Stimulated activated CD8-positive, alpha-beta memory T cell treated with anti-CD3 and anti-CD28 coated beads, Interleukin-12 subunit alpha, Interleukin-12 subunit beta, amount 100 ng/mL, for 24 hours (primary cell): ENCODE measurements around the gene SAPCD1.
A peak's percentile ranks its signal among the peaks of the same experiment; 100 is the strongest.
"Not testable (repeated sequence)": the region's sequence is repeated elsewhere in the genome, so short reads cannot be mapped to it uniquely, and the experiment has no call there.

Experiments used
- DNase-seq: peaks from one replicate; pipeline ENCODE4 v3.0.0-alpha.2; 2020; ENCODE audit errors: extremely low read depth

The SAPCD1 gene

DNA sequence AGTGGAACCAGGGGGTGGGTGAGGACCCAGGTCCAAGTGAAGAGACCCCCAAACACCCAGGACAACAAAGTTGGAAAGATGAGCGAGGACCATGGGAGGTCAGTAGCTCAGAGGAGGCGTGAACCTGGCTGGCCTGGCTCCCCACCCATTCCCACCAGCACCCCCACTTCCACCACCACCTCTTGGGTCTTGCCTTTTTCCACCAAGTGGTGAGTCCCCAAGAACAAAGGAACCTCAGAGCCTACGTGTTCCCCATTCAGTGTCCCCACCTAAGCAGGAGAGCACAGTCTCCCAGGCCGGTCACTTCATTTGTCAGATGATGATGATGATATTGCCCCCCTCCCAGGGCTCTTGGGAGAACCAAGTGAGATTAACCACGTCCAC is 15.2 kb downstream of the SAPCD1 start:
- no peak for DNase-seq

DNA sequence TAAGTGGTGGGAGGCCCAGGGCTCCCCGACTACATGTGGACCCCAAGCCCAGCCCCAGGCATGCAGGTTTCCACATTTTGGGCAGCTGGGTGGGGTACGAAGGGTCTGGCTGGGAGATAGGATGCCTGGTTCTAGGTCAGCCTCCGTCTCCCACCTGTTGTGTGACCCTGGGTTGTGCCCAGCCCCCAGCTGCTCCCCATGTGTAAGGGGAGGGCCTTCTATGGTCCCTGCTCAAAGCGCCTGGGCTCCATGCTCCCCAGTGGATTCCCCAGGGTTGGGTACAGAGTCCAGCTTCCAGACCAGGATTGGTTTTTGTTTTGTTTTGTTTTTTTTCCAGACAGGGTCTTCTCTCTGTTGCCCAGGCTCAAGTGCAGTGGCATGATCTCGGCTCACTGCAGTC is 15.7 kb downstream of the SAPCD1 start:
- DNase-seq, result no peak

DNA sequence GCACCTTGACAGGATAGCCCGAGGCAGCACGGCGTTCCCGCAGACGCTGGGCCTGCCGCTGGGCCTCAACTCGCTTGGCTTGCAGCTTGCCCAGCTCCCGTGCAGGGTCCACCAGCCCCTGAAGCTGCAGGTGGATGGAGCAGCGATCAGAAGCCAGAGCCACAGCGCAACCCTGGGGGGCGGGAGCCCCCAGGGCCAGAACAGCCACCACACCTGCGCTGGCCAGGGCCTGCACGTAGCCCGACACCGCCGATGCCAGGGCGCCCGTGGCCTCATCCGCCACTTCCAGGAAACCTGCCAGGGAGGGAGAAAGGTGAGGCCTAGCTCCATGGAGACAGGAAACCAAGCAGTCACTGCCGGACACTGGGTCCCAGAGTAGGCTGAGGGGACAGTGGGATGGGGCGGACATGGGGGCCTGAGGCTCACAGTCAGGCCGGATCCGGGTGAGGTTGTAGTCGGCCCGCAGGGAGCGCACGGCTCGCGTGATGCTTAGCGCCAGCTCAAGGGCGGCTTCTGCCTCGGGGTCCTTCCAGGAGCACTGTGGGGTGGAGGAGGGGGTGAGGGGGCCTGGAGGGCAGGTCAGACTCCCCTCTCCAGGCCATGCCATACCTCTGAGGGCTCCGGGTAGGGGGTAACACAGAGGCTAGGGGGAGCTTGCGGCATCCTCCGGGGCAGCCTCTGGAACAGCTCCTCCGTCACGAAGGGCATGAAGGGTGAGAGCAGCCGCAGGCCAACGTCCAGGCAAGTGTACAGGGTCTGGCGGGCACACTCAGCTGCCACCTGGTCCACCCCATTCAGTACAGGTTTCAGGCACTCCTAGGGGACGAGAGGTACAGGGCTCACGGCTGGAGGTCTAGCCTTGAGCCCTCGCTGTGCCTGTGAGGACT is 16.8 kb downstream of the SAPCD1 start:
- no peak for DNase-seq

DNA sequence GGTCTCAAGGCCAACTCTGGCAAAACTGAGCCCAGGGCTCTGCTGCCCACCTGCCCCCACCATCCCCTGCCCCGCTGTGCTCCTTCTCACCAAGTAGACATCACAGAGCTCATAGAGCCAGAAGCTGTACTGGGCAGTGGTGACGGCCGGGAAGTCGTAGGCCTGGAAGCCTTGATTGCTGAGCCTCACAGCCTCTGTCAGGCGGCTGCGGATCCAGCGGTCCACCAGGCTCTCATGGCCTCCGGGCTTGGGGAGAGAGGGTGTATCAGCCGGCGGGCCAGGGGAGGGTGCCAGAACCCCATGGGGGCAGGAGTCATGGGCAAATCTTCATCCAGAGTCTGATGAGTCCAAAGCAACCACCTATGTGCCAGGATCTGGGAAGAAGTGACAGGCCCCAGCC is 17.5 kb downstream of the SAPCD1 start:
- DNase-seq, result no peak

DNA sequence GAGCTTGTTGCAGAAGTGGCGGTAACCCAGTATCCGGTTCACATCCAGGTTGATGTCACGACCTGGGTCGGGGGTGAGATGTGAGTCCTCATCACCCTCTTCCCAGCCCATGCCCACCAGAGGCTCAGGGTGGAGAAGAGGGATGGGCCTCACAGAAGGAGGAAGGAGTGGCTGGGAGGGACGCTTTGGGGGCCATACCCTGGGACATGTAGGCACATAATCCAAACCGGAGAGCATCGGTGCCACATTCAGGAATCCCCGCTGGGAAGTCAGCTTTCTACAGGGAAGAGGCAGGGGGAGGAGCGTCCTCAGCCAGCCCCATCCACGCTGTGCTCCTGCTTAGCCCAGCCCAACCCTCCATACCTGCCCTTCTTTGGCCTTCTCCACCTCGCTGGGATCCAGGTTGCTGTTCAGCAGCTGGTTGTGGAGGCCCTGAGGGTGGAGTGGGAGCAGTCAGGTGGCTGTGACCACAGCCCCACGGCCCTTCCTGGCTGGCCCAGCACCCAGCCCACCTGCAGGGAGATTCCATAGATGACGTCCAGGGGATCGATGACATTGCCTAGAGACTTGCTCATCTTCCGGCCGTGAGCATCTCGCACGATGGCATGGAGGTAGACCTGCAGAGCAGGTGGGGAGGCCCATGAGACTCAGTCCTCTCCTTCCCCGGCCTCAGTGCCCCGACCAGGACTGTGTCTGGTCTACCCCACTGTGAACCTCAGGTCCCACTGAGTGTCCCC is 18.2 kb downstream of the SAPCD1 start:
- no peak for DNase-seq

DNA sequence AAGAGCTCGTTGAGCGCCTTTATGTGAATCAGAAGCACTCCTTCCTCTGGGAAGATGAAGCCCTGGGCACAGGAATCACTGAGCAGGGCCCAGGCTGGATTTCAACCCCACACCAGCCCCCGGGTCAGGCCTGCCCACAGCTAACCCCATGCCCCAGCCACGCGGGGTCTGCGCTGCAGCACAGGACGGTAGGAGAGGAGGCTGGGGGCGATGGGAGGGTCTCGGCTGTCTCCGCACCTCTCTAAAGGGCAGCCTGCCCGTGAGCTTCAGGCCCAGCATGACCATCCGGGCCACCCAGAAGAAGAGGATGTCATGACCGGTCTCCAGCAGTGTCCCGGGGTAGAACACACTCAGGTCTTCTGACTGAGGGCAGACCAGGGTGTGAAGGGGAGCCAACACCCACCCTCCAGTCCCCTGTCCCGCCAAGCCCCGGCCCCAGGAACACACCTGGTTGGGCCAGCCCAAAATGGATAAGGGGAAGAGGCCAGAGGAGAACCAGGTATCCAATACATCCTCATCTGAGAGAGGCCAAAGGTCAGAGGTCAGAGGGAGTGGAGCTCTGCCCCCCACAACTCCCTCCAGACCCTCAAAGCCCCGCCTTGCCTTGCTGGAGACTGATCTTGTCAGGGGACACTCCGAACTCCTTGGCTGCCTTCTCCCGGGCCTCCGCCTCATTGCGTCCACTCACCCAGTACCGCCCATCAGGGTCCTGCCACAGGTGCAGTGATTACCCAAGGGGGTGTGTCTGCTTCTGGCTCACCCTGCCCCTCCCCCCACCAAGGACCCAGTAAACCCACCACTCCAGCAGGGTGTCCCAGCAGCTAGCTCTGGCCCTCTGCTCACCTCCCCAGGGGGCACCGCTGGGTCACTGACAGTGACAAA is 19.0 kb downstream of the SAPCD1 start:
- DNase-seq, result no peak

DNA sequence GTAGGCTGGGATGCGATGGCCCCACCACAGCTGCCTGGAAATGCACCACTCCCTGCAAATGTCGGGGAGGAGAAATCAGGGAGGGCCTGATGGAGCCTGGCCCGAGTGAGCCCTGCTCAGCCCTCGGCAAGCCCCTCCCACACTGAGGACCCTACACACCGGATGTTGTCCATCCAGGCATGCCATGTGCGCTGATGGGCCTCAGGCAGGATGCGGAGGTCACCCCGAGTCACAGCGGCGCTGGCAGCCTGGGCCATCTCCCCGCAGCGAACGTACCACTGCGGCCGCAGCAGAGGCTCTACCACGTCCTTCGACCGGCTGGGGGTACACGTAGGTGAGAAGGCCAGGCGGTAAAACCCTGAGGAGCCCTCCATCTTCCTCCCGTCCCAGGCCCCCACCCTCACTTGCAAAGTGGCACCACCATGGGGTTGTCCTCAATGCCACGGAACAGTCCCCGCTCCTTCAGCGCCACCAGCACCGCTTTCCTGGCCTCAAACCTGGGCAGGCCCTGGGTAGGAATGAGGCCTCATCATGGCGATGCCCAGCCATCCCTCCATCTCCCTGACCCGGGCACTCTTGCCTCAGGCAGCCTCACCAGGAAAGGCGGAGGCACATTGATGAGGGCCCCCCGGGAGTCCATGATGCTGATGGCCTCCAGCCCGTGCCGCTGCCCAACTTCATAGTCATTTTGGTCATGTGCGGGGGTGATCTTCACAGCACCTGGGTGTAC is 19.8 kb downstream of the SAPCD1 start:
- no peak for DNase-seq

DNA sequence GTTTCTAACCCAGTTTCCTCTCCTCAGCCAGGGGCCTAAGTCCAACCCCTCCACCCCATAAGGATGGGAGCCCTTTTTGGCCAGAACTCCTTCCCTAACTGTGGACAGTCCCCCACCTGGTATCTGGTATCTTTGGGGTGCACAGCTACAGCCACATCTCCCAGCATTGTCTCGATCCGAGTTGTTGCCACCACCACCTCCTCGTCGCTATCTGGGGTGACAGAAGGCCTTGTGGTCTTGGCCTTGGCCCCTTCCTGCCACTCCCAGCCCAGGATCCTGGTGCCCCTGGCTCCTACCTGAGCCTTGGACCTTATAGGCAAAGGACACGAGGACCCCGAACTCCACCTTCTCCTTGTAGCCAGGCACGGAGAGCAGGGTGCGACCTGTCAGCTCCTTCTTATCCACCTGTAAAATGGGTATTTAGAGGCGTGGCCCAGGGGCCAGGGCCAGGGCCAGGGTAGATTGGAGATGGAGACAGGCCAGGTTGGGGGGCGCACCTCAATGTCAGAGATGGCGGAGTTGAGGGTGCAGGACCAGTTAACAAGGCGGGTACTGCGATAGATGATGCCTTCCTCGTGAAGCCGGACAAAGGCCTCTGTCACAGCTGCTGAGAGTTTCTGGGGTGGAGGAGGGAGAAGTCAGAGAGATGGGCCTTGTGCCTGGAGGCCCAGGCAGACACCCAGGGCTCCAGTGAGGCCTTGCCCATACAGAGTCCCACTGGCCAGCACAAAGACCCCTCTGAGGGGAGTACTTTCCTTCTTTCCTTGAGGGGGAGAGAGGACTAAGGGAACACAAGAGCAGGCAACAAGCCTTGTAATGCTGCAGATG is 21.9 kb downstream of the SAPCD1 start:
- DNase-seq, result no peak

DNA sequence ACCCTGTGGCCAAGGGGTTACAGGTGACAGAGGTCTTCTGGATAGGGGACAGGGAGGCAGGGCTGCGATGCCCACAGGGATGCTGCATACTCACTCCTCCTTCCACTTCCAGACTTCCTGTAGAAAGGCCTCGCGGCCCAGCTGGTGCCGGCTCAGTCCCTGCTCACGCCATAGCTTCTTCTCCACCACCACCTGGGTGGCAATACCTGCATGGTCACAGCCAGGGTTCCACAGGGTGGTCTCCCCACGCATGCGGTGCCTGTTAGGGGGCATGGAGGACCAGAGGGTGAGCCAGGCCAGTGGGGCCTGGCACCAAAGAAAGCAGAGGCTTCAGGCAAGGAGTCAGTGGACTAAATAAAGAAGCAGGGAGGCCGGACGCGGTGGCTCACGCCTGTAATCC is 23.0 kb downstream of the SAPCD1 start:
- no peak for DNase-seq

DNA sequence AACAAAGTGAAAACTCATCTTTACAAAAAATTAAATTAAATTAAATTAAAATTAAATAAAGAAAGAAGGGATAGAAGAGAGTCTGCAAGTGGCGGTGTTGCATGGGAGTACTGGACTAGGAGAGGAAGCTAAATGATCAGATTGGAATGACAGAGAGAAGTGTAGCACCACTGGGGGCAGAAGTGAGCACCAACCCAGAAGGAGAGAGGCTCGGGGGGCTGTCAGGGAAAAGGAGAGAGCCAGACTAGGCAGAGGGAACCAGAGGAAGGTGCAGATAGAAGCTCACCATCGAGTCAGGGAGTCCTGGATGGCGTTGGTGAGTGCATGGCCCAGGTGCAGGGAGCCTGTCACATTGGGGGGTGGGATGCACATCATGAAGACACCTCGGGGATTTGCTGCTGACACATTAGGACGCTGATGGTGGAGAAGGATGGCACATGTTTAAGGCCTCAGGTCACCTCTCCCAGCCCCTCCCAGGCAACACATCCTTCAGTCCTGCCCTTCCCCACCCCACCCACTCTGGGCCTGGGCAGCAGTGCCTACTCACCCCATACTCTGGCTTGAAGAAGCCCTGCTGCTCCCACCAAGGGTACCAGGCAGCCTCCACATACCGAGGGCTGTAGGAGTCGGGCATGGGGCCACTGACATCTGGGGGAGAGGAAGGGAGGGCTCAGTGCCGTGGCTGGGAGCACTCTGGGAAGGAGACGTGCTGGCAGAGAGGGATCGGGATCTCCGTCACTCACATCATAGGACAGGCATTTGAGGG is 29.1 kb downstream of the SAPCD1 start:
- no peak for DNase-seq

DNA sequence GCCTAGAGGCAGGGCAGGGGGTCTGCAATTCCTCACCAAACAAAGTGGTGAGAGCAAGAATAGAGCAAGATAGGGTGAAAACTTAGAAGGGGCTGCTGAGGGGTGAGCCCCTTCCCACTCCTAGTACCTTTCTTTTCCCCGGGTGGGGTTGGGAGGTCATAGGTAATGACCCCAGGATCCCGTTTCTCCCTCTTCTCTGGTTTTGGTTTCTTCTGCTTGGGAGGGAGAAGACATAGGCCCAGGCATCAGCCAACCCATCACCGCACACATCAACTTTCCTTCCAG is 29.6 kb downstream of the SAPCD1 start:
- no peak for DNase-seq

DNA sequence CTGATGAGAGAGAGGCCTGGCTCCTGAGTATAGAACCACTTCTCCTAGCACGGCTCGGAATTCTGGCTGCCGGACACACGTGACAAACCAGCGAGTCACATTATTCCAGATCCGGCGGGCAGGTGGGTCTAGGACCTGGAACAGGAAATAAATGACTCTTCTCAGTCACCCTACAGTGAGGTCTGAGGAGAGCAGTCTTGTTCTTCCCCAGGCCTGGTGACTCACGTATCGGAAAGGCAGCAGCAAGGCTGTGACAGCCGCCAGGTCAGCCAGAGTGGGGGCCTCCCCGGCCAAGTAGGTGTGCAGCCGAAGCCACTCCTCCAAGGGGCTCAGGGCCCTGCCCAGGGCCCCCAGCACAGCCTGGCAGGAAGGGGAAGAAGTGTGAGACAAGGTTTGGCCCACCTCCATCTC is 30.3 kb downstream of the SAPCD1 start:
- no peak for DNase-seq

DNA sequence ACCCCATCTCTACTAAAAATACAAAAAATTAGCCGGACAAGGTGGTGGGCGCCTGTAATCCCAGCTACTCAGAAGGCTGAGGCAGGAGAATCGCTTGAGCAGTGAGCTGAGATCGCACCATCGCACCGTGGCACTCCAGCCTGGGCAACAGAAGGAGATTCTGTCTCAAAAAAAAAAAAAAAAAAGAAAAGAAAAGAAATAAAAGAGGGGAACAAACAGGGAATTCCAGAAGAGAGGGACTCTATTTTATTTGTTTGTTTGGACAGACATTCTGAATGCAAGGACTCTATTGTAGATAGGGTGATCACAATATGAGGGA is 31.4 kb downstream of the SAPCD1 start:
- not testable (repeated sequence) for DNase-seq

DNA sequence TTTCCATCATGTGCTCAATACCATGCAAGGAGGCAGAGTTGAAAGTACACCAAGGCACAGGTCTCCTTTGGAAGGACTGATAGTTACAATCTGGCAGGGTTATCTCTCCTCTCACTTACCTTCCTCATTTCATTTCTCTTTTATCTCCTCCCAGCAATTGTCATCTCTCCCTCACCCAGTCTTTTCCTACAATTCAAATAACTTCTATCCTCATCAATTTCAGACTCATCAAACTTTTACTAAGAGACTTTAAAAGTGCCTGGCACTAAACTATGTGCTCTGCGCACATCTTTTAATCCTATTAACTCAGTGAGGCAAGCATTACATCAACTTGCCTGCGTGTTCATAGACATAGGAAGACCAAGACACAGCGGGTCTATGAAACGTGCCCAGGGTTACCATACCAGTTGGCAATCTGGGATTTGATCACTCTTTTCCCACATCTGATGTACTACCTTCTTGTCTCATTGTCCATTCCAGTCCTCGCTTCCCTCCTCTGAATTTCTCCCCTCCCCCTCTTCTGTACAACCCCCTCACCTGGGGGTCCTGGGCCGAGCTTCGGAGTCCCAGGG is 31.9 kb downstream of the SAPCD1 start:
- no peak for DNase-seq

DNA sequence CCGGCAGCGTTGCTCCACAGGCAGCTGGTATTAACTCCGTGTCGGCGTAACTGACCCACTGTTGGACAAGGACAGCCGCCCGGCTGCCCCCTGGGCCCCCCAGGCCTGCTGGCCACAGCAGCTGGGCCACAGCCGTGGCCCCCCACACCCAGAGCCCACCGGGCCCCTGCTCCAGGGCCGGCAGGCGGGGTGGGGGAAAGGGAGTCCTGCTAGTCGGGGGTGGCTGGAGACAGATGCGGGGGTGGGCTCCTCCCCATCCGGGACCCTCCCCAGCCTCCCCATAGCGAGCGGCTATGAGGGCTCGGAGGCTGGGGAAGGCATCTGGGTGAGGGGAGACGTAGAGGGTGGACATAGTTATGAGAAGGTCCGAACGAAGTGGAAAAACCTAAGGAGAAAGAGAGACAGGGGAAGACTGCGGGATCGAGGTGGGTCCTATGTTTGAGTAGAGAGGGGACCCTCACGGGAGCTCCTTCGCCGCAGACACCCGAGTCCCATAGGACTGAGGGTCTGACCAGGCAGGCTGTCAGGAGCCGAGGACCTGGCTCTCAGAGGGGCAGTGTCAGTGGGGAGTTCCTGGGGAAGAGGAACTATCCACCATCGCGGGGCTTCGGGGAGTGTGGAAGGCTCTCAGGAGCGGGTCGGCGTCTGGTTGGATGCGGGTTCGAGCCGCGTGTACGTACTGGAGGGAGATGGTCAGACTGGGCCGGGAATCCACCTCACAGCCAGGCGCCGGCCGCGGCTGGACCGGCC is 32.6 kb downstream of the SAPCD1 start:
- DNase-seq, result no peak

DNA sequence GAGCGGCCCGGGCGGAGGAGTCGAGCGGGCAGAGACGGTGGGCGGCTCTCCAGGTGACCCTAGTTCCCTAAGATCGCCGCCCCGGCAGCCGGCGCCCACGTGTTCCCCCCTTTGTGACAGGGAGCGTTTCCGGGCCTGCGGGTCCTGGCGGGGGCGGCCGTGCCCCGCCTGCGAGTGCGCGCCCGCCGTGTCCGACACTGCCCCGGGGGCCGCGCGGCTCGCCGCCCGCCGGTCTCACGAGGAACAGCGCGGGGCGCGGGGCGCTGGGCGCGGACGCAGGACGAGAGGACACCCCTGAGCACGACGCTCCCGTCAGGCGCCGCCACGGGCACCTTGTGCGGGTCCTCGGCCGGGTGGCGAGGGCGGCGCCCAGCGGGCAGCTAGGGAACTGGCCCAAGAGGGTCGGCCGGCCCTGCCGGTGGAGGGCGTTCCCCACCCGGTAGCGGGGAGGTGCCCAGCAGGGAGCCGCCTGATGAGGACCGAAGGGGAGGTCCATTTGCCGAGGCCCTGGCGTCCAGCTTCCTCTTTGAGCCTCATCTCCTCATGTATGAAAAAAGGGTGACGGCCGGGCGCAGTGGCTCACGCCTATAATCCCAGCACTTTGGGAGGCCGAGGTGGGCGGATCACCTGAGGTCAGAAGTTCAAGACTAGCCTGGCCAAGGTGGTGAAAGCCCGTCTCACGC is 33.3 kb downstream of the SAPCD1 start, which contains the start of gene VARS1:
Gene VARS1, minus strand, starts transcription at position 137 of the 683 bp plus-strand sequence. CDS start 535 bp downstream, outside the sequence.
- DNase-seq, result peak; percentile 58

DNA sequence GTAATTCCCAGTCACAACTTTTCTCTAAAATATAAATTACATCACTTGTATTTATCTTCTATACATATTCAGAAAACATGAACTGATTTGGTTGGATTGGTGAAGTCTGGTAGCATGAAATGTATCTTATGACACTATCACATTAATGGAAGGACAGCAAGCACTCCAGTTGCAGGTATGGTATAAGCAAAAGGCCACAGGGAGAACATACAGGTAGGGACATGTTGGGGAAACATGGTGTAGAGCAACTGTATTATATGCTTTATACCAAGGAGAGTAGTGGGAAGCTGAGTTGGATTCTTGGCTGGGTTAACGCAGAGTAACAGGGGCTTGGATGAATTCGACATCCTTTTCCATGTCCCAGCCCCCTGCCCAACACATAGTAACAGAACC is 34.5 kb downstream of the SAPCD1 start:
- DNase-seq, result no peak

DNA sequence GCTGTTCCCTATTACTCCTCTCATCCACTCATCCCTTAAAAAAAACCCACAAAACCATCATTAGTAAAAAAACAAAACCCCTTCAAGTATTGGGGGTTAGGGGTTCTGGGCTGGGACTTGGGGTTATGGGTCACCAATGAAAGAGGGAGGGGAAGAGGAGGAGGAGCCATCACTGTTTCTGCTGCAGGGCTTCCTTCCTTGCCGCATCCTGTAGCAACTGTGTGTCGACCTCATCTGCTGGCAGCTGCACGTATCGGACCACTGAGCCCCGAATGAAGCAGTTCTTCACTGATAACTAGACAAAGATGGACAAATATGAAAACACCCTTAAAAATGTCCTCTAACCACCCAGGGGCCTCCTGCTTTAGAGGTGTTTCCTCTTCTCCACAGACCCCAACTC is 35.1 kb downstream of the SAPCD1 start:
- DNase-seq, result no peak
